ENCODE measurements around the gene RAB11FIP3. TPM values are rescaled to one million over a fixed set of nuclear protein-coding genes. Genes with fewer than 3 reads are reported as not detected.
"Not testable (repeated sequence)": the region's sequence is repeated elsewhere in the genome, so short reads cannot be mapped to it uniquely, and the experiment has no call there.

RAB11FIP3 gene
- total and polyA plus RNA-seq, 10 donors: 12.3 to 52.7 (median 35.5) TPM

DNA sequence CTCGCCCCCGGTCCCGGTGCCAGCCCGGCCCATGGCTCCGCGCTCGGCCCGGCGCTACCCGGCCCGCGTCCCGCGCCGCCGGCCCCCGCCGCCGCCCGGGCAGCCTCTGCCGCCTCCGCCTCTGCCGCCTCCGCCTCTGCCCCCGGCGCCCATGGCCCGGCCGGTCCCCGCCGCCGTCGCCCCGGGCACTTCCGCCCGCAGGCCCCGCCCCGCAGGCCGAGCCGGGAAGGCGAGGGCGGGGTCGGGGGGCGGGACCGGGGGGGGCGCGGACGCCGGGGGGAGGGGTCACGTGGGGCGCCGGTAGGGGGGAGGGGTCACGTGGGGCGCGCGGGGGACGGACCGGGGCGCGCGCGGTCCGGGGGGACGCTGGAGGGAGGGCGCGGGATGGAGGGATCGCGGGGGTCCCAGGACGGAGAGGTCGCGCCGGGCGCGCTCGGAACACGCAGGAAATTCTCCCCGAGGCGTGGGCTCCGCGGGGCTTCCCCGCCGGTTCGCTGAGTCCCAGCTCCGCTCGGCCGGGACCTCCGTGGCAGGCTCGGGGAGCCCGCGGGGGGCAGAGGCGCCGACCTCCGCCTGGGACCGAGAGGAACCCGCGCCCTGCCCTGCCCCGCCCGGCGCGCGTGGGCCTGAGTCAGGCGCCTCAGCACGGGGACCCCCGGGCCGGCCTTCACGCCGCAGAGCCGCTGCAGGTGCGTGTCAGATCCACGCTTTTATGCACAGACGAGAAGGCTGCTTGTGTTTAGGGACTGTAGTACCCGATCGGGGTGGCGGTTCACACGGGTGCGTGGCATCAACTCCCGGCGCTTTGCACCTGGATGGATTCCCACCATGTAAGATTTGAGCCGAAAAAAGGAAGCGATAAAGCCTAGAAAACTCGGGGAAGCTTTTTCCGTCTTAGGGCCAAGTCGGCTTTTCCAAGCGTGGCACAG is 43.4 kb upstream of the RAB11FIP3 start, which contains the start of gene PGAP6:
Gene PGAP6 (minus strand): TSS at position 190 of the 929 bp plus-strand sequence. CDS start 157 bp downstream, at position 33.
- Histone ChIP-seq H3K27ac (peak within 1 kb of the TSS; percentile 59 to 92 (median 86)), H3K4me3 (peak within 1 kb of the TSS; percentile 86 to 100 (median 96)), H3K27me3 (replicated peaks in 1 of 7) (no peaks in the 10 kb centered on the region), H3K4me1 (peaks cover 17 to 68% (median 49%) of the 10 kb centered on the region in 6 donors), H3K9me3 (no peaks in the 10 kb centered on the region), H3K36me3 (peaks cover 0 to 9% (median 7%) of the 10 kb centered on the region in 6 donors)
- intact Hi-C loops (cut with DNase I; ENCODE audit: low total_unique reads): no loop called here
- peak; percentile 78 to 80 (median 79) for TF ChIP-seq POLR2AphosphoS5 (IDR thresholded peaks at IDR 0.05)
- TF ChIP-seq, protein P1, sequence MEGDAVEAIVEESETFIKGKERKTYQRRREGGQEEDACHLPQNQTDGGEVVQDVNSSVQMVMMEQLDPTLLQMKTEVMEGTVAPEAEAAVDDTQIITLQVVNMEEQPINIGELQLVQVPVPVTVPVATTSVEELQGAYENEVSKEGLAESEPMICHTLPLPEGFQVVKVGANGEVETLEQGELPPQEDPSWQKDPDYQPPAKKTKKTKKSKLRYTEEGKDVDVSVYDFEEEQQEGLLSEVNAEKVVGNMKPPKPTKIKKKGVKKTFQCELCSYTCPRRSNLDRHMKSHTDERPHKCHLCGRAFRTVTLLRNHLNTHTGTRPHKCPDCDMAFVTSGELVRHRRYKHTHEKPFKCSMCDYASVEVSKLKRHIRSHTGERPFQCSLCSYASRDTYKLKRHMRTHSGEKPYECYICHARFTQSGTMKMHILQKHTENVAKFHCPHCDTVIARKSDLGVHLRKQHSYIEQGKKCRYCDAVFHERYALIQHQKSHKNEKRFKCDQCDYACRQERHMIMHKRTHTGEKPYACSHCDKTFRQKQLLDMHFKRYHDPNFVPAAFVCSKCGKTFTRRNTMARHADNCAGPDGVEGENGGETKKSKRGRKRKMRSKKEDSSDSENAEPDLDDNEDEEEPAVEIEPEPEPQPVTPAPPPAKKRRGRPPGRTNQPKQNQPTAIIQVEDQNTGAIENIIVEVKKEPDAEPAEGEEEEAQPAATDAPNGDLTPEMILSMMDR (IDR thresholded peaks at IDR 0.05 in 8 of 11, conservative IDR thresholded peaks at IDR 0.05 in 3 of 11): no peak
- peak; percentile 93 for DNase-seq
- WGBS, 5 donors: 0 to 1% (median 0%) methylated on average over 14 to 123 of the region's 123 CpGs

DNA sequence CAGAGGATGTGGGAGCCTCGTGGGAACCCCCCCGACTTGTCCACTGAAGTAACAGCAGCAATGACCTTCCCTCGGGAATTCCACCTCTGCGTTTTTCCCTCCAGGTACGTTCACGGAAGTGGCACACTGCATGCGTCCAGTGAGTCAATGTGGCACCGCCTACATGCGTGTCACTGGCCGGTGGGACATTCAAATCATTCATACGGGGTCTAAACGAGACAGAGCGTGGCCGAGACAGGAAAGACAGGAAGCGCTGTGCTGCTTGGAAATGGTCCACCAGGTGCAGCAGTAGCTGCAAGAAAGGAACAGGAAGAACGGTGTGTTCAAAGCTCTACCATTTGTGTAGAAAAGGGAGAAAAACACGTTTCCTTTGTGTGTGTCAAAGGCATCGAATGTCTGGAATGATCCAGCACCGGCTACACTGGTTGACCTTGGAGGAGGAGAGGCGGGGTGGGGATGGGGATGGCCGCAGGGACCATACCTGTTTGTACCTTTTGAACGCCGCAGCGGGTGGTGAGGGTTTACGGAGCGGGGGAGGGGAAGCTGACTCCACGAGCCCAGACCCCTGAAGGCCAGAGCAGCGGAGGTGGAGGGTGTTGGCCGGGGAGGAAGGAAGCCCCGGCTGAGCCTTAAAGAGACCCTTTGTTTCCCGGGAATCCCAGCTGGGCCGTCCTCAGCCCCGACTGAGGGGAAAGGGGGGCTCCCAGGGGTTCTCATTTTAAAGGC is 42.0 kb upstream of the RAB11FIP3 start:
- peak overlapping the region; percentile 49 to 92 (median 86) for H3K27ac ChIP-seq
- TF ChIP-seq POLR2AphosphoS5 (IDR thresholded peaks at IDR 0.05): peak in 2 of 3 donors; percentile 72 to 81
- TF ChIP-seq, protein P1 (IDR thresholded peaks at IDR 0.05 in 8 of 11, conservative IDR thresholded peaks at IDR 0.05 in 3 of 11): peak in 1 of 11 experiments; percentile 10
- TF ChIP-seq POLR2A (IDR thresholded peaks at IDR 0.05): no peak

DNA sequence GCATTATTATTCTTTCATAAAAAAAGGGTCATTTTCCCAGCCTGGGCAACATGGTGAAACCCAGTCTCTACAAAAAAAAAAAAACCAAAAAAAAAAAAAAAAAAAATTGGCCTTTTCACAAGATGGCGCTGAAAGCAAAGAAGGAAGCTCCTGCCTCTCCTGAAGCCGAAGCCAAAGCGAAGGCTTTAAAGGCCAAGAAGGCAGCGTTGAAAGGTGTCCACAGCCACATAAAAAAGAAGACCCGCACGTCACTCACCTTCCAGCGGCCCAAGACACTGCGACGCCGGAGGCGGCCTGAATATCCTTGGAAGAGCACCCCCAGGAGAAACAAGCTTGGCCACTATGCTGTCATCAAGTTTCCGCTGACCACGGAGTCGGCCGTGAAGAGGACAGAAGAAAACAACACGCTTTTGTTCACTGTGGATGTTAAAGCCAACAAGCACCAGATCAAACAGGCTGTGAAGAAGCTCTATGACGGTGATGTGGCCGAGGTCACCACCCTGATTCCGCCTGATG is 38.8 kb upstream of the RAB11FIP3 start:
- intact Hi-C loops (cut with DNase I; ENCODE audit: low total_unique reads): no loop called here
- WGBS, 5 donors: 78 to 89% (median 86%) methylated on average over 19 of the region's 19 CpGs
- TF ChIP-seq, protein P1 (IDR thresholded peaks at IDR 0.05 in 8 of 11, conservative IDR thresholded peaks at IDR 0.05 in 3 of 11): no peak
- no peak for TF ChIP-seq POLR2A (IDR thresholded peaks at IDR 0.05)
- no peak for TF ChIP-seq POLR2AphosphoS5 (IDR thresholded peaks at IDR 0.05)
- no peak overlapping the region for H3K4me3 ChIP-seq
- no peak overlapping the region for H3K27ac ChIP-seq
- peaks cover 11 to 41% (median 25%) of the 10 kb centered on the region in 6 donors for H3K4me1 ChIP-seq
- no peaks in the 10 kb centered on the region for H3K36me3 ChIP-seq
- peak; percentile 64 for DNase-seq
- H3K9me3 ChIP-seq: peaks cover 0 to under 1% (median 0%) of the 10 kb centered on the region in 8 donors
- no peaks in the 10 kb centered on the region for H3K27me3 ChIP-seq (replicated peaks in 1 of 7)

More for the DNA sequence above, 42.0 kb upstream of the RAB11FIP3 start:
- Histone ChIP-seq H3K36me3 (no peaks in the 10 kb centered on the region), H3K4me3 (peak overlapping the region; percentile 80 to 100 (median 96)), H3K9me3 (no peaks in the 10 kb centered on the region), H3K4me1 (peaks cover 17 to 68% (median 49%) of the 10 kb centered on the region in 6 donors), H3K27me3 (replicated peaks in 1 of 7) (no peaks in the 10 kb centered on the region)
- WGBS, 5 donors: 14 to 32% (median 18%) methylated on average over 29 to 33 of the region's 33 CpGs
- intact Hi-C loops (cut with DNase I; ENCODE audit: low total_unique reads): no loop called here
- peak; percentile 88 for DNase-seq

DNA sequence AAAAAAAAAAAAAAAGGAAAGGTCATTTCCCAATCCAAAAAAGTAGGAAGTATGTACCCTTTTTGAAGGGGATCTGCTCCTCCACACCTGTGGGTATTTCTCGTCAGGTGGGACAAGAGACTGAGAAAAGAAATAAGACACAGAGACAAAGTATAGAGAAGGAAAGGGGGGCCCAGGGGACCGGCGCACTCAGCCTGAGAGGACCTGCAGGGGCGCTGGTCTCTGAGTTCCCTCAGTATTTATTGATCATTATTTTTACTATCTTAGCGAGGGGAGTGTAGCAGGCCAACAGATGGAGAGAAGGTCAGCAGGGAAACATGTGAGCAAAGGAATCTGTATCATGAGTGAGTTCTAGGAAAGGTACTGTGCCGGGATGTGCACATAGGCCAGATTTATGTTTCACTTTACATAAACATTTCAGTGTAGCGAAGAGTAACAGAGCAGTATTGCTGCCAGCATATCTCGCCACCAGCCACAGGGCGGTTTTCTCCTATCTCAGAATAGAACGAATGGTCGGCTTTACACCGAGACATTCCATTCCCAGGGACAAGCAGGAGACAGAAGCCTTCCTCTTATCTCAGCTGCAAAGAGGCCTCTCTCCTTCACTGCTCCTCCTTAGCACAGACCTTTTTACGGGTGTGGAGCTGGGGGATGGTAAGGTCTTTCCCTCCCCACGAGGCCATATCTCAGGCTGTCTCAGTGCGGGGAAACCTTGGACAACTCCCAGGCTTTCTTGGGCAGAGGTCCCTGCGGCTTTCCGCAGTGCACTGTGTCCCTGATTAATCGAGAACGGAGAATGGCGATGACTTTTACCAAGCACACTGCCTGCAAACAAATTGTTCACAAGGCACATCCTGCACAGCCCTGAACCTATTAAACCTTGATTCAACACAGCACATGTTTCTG is 37.4 kb upstream of the RAB11FIP3 start:
- intact Hi-C loops (cut with DNase I; ENCODE audit: low total_unique reads); H3K9me3 ChIP-seq; H3K27me3 ChIP-seq (replicated peaks in 1 of 7); H3K27ac ChIP-seq; H3K36me3 ChIP-seq; H3K4me3 ChIP-seq: not testable (repeated sequence)
- 71 to 89% (median 79%) methylated on average over 20 of the region's 20 CpGs for WGBS, 5 donors
- peak; percentile 55 for DNase-seq
- H3K4me1 ChIP-seq: peaks cover 8 to 39% (median 17%) of the 10 kb centered on the region in 6 donors

All from spleen (tissue), 11 donors.